HepG2 (cell line): ENCODE data around the gene FOXA1. TPM values are rescaled to one million over a fixed set of nuclear protein-coding genes. Genes with fewer than 3 reads are reported as not detected.

ENCODE experiments used
- FOXP4 ChIP-seq: sonication (generic); formaldehyde crosslinking; IDR thresholded peaks from 2 replicates; pipeline ENCODE4 v1.4.0; 2020; ENCODE audit warnings: missing genetic modification reagents
- KDM3A ChIP-seq: IDR thresholded peaks from 2 replicates; pipeline ENCODE4 v1.6.1; 2018; ENCODE audit warnings: low read depth, missing compliant biosample characterization
- KLF12 ChIP-seq: sonication (generic); formaldehyde crosslinking; IDR thresholded peaks from 2 replicates; pipeline ENCODE4 v1.4.0; 2020; ENCODE audit warnings: missing genetic modification reagents, borderline replicate concordance
- NR2F6 ChIP-seq, 2 experiments: IDR thresholded peaks; 2 replicates each; pipeline ENCODE4 v1.6.1; 2016; ENCODE audit warnings: antibody characterized with exemption in 1 of 2, mild to moderate bottlenecking in 1 of 2
- SCMH1 ChIP-seq: sonication (generic); formaldehyde crosslinking; IDR thresholded peaks from 2 replicates; pipeline ENCODE4 v1.9.0; 2021; ENCODE audit warnings: missing genetic modification reagents, mild to moderate bottlenecking, borderline replicate concordance
- ZBTB3 ChIP-seq: sonication (generic); formaldehyde crosslinking; IDR thresholded peaks from 2 replicates; pipeline ENCODE4 v1.4.0; 2020; ENCODE audit warnings: low read depth, mild to moderate bottlenecking, moderate library complexity, missing genetic modification reagents, borderline replicate concordance
- ZNF512 ChIP-seq: sonication (generic); formaldehyde crosslinking; IDR thresholded peaks from 2 replicates; pipeline ENCODE4 v1.4.0; 2020; ENCODE audit warnings: mild to moderate bottlenecking, missing genetic modification reagents
- polyA plus RNA-seq, 8 experiments: library from polyadenylated mRNA; depleted of rRNA in 3 of 8; stranded (reverse) in 7 of 8; unstranded in 1 of 8; fragments of >200 nt; fragmentation: Illumina TruSeq in 4 of 8; extraction: Trizol in 4 of 8; gene quantifications; 2 replicates each; pipeline versions ENCODE4 v1.2.1 to v1.2.3, GENCODE V29; 2011 to 2016; ENCODE audit warnings: low read depth in 4 of 8, missing spikeins in 1 of 8, mixed read lengths in 1 of 8; ENCODE audit not compliant: insufficient read depth in 1 of 8
- total RNA-seq, 5 experiments: library from RNA; depleted of rRNA; stranded (reverse); fragments of >200 nt; fragmentation: Illumina TruSeq; extraction: Trizol; gene quantifications; 2 replicates each; pipeline ENCODE4 v1.2.3, GENCODE V29; 2016; ENCODE audit warnings: low read depth in 1 of 5
- TF ChIP-seq, protein P1 (sequence below): sonication (generic); IDR thresholded peaks from 2 replicates; pipeline ENCODE4 v1.6.1; 2016; ENCODE audit warnings: low read depth, borderline replicate concordance
- TF ChIP-seq, protein P2 (sequence below): IDR thresholded peaks from 2 replicates; pipeline ENCODE4 v1.6.1; 2016; ENCODE audit warnings: missing genetic modification reagents, missing compliant biosample characterization

Gene FOXA1
- total and polyA plus RNA-seq, 2 of the 13 experiments (the other 11 are each of a cell fraction or from before 2014, with no cell fraction given), result 43.4 to 58.6 TPM

DNA sequence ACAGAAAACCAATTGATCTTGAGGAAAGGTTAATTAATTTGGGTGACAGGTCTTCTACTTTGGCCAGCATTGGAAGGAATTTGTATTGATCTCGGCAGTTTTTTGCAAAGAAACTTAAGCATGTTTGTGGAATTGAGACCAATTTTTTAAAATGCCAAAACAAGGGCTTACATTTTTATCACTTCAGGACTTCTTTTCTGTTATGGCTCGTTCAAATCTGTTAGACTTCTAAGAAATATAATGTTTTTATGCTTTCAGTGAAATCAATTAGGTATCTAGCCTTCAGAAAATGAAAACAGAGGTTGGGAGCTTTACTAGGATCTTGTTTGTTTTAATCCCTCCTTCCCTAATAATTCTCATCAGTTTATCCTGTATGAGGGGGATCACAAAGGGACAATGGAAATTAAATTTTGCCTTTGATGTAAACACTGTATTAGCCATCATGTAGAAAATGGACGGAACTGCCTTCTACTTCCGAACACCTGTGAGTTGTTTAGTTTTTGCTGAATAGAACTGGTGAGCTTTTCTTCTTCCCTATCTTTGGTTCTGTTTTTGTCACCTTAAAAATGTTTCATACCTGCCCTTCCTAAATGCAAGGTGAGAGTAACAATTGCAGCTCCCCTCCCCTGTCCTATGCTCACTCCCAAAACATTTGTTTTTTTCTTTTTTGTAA is 7.8 kb downstream of the FOXA1 start (continued):
- TF ChIP-seq, protein P1, sequence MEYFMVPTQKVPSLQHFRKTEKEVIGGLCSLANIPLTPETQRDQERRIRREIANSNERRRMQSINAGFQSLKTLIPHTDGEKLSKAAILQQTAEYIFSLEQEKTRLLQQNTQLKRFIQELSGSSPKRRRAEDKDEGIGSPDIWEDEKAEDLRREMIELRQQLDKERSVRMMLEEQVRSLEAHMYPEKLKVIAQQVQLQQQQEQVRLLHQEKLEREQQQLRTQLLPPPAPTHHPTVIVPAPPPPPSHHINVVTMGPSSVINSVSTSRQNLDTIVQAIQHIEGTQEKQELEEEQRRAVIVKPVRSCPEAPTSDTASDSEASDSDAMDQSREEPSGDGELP, result peak; percentile 12; the same call in 1 of the 2 replicates
- TF ChIP-seq FOXP4, result 0 out of 2 replicates have a peak, but pooled peaks have one; percentile 21
- 0 out of 2 replicates have a peak, but pooled peaks have one; percentile 30 for TF ChIP-seq NR2F6 (IDR thresholded peaks at IDR 0.05)
- TF ChIP-seq NR2F6 (CRISPR knock-in tag; IDR thresholded peaks at IDR 0.05), result no peak
- TF ChIP-seq, protein P2, sequence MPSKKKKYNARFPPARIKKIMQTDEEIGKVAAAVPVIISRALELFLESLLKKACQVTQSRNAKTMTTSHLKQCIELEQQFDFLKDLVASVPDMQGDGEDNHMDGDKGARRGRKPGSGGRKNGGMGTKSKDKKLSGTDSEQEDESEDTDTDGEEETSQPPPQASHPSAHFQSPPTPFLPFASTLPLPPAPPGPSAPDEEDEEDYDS (CRISPR knock-in tag), result 0 out of 2 replicates have a peak, but pooled peaks have one; percentile 12
- TF ChIP-seq KLF12 (CRISPR knock-in tag), result 0 out of 2 replicates have a peak, but pooled peaks have one; percentile 4
- TF ChIP-seq SCMH1, result no peak
- TF ChIP-seq ZBTB3, result peak; percentile 42; the same call in 1 of the 2 replicates
- TF ChIP-seq ZNF512 (CRISPR knock-in tag), result peak; percentile 92
- 0 out of 2 replicates have a peak, but pooled peaks have one; percentile 32 for TF ChIP-seq KDM3A
- TF ChIP-seq, all 625 proteins: peak for 30
